WTC11 (cell line): ENCODE measurements around the gene AHSG. TPM values are rescaled to one million over a fixed set of nuclear protein-coding genes. Genes with fewer than 3 reads are reported as not detected.

Source experiments
- ATAC-seq: fragments of 200-7000 bp; cut with Tn5 transposase; 2 replicates; pipeline ENCODE4 v1.10.0; 2021; ENCODE audit warnings: mild to moderate bottlenecking, moderate library complexity
- CTCF ChIA-PET: fragments of 300-600 bp; sonication (Branson Sonifier 250); formaldehyde crosslinking; loops from one replicate; lab custom pipeline; 2021; ENCODE audit warnings: antibody characterized with exemption; lab: Charles Lee
- POLR2A ChIA-PET: fragments of 350-600 bp; sonication (Branson Sonifier 250); formaldehyde crosslinking; loops from one replicate; lab custom pipeline; 2021; ENCODE audit warnings: antibody characterized with exemption; lab: Charles Lee
- DNase-seq: peaks from one replicate; pipeline ENCODE4 v3.0.0; 2021; ENCODE audit warnings: low spot score
- H3K27ac Mint-ChIP-seq: 2 replicates; pipeline ENCODE4 v1.8.0; 2021; ENCODE audit warnings: mixed read lengths
- H3K27me3 Mint-ChIP-seq: 2 replicates; pipeline ENCODE4 v1.8.0; 2021; ENCODE audit warnings: low read depth, mild to moderate bottlenecking, moderate library complexity, mixed read lengths
- H3K36me3 Mint-ChIP-seq: 2 replicates; pipeline ENCODE4 v1.8.0; 2021; ENCODE audit warnings: mixed read lengths
- H3K4me1 Mint-ChIP-seq: 2 replicates; pipeline ENCODE4 v1.8.0; 2022; ENCODE audit warnings: mixed read lengths
- H3K4me3 Mint-ChIP-seq: 2 replicates; pipeline ENCODE4 v1.8.0; 2021; ENCODE audit warnings: mild to moderate bottlenecking, moderate library complexity, mixed read lengths
- H3K9me3 Mint-ChIP-seq: 2 replicates; pipeline ENCODE4 v1.8.0; 2021; ENCODE audit warnings: mixed read lengths
- E2F4 ChIP-seq: sonication (generic); formaldehyde crosslinking; IDR thresholded peaks from 2 replicates; pipeline ENCODE4 v1.8.1; 2022; ENCODE audit warnings: low read depth, mild to moderate bottlenecking, moderate library complexity, missing genetic modification reagents, borderline replicate concordance
- IRF1 ChIP-seq: sonication (generic); formaldehyde crosslinking; IDR thresholded peaks from 2 replicates; pipeline ENCODE4 v1.8.0; 2023; ENCODE audit warnings: missing genetic modification reagents
- JAZF1 ChIP-seq: fragments of 250-450 bp; sonication (Bioruptor Pico); IDR thresholded peaks from 2 replicates; pipeline ENCODE4 v1.9.0; 2021; ENCODE audit warnings: moderate library complexity, mild to moderate bottlenecking, inconsistent platforms
- MXD4 ChIP-seq: fragments of 250-450 bp; sonication (Bioruptor Pico); IDR thresholded peaks from 2 replicates; pipeline ENCODE4 v1.8.0; 2021; ENCODE audit warnings: mild to moderate bottlenecking, moderate library complexity, borderline replicate concordance
- OVOL2 ChIP-seq: fragments of 250-450 bp; sonication (Bioruptor Pico); IDR thresholded peaks from 2 replicates; pipeline ENCODE4 v1.9.0; 2021; ENCODE audit warnings: mild to moderate bottlenecking, borderline replicate concordance
- PRDM15 ChIP-seq: sonication (generic); formaldehyde crosslinking; IDR thresholded peaks from 2 replicates; pipeline ENCODE4 v1.8.0; 2022; ENCODE audit warnings: missing genetic modification reagents
- PREB ChIP-seq: sonication (generic); formaldehyde crosslinking; IDR thresholded peaks from 2 replicates; pipeline ENCODE4 v1.8.1; 2022; ENCODE audit warnings: mild to moderate bottlenecking, missing genetic modification reagents, moderate library complexity, borderline replicate concordance
- TCF7 ChIP-seq: sonication (generic); formaldehyde crosslinking; IDR thresholded peaks from 2 replicates; pipeline ENCODE4 v1.8.0; 2022; ENCODE audit warnings: mild to moderate bottlenecking, low read depth, missing genetic modification reagents, moderate library complexity
- TEAD4 ChIP-seq: sonication (generic); formaldehyde crosslinking; IDR thresholded peaks from 2 replicates; pipeline ENCODE4 v1.8.0; 2022; ENCODE audit warnings: mild to moderate bottlenecking, missing genetic modification reagents
- ZNF423 ChIP-seq: fragments of 250-450 bp; sonication (Bioruptor Pico); IDR thresholded peaks from 2 replicates; pipeline ENCODE4 v2.1.2; 2022; ENCODE audit warnings: mild to moderate bottlenecking, moderate library complexity
- total RNA-seq: library from RNA; stranded (reverse); gene quantifications from 3 replicates; pipeline ENCODE4 v1.2.3, GENCODE V29; 2021
- TF ChIP-seq, protein P1 (sequence below): fragments of 250-450 bp; sonication (Bioruptor Pico); IDR thresholded peaks from 2 replicates; pipeline ENCODE4 v1.9.0; 2021; ENCODE audit warnings: mild to moderate bottlenecking
- TF ChIP-seq, protein P2 (sequence below): sonication (generic); formaldehyde crosslinking; IDR thresholded peaks from 2 replicates; pipeline ENCODE4 v1.8.0; 2023; ENCODE audit warnings: mild to moderate bottlenecking, missing genetic modification reagents
- TF ChIP-seq, protein P3 (sequence below): sonication (generic); formaldehyde crosslinking; IDR thresholded peaks from 2 replicates; pipeline ENCODE4 v1.8.1; 2023; ENCODE audit warnings: mild to moderate bottlenecking, missing genetic modification reagents, moderate library complexity
- TF ChIP-seq, protein P4 (sequence below): sonication (generic); formaldehyde crosslinking; IDR thresholded peaks from 2 replicates; pipeline ENCODE4 v1.8.1; 2022; ENCODE audit warnings: missing genetic modification reagents, borderline replicate concordance
- TF ChIP-seq, protein P5 (sequence below): fragments of 250-450 bp; sonication (Bioruptor Pico); IDR thresholded peaks from 2 replicates; pipeline ENCODE4 v1.9.0; 2021; ENCODE audit warnings: mild to moderate bottlenecking

AHSG gene
- total RNA-seq, 1 experiment from 2014 or later, result 1.9 TPM

- Mint-ChIP-seq H3K27me3 (peaks cover 6% of the 10 kb centered on the region; the same call in 1 of the 2 replicates), H3K4me1 (peaks cover 6% of the 10 kb centered on the region), H3K36me3 (no peaks in the 10 kb centered on the region)
- no peak for DNase-seq
- CTCF ChIA-PET, result interaction anchor here (0.6 kb wide), 1 partner anchor 23 kb away, joined by 3 read pairs; no protein-coding TSS in a partner anchor
- TF ChIP-seq MXD4 (CRISPR knock-in tag) (no peak), IRF1 (CRISPR knock-in tag) (no peak), PRDM15 (no peak), JAZF1 (CRISPR knock-in tag) (no peak), ZNF423 (no peak), TEAD4 (CRISPR knock-in tag) (no peak), OVOL2 (no peak), E2F4 (CRISPR knock-in tag) (no peak), PREB (CRISPR knock-in tag) (no peak), TCF7 (CRISPR knock-in tag) (no peak)
- TF ChIP-seq, protein P1, sequence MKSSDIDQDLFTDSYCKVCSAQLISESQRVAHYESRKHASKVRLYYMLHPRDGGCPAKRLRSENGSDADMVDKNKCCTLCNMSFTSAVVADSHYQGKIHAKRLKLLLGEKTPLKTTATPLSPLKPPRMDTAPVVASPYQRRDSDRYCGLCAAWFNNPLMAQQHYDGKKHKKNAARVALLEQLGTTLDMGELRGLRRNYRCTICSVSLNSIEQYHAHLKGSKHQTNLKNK (CRISPR knock-in tag), result no peak
- TF ChIP-seq, protein P2, sequence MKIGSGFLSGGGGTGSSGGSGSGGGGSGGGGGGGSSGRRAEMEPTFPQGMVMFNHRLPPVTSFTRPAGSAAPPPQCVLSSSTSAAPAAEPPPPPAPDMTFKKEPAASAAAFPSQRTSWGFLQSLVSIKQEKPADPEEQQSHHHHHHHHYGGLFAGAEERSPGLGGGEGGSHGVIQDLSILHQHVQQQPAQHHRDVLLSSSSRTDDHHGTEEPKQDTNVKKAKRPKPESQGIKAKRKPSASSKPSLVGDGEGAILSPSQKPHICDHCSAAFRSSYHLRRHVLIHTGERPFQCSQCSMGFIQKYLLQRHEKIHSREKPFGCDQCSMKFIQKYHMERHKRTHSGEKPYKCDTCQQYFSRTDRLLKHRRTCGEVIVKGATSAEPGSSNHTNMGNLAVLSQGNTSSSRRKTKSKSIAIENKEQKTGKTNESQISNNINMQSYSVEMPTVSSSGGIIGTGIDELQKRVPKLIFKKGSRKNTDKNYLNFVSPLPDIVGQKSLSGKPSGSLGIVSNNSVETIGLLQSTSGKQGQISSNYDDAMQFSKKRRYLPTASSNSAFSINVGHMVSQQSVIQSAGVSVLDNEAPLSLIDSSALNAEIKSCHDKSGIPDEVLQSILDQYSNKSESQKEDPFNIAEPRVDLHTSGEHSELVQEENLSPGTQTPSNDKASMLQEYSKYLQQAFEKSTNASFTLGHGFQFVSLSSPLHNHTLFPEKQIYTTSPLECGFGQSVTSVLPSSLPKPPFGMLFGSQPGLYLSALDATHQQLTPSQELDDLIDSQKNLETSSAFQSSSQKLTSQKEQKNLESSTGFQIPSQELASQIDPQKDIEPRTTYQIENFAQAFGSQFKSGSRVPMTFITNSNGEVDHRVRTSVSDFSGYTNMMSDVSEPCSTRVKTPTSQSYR (CRISPR knock-in tag), result no peak
- TF ChIP-seq, protein P3, sequence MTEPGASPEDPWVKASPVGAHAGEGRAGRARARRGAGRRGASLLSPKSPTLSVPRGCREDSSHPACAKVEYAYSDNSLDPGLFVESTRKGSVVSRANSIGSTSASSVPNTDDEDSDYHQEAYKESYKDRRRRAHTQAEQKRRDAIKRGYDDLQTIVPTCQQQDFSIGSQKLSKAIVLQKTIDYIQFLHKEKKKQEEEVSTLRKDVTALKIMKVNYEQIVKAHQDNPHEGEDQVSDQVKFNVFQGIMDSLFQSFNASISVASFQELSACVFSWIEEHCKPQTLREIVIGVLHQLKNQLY, result no peak
- TF ChIP-seq, protein P4, sequence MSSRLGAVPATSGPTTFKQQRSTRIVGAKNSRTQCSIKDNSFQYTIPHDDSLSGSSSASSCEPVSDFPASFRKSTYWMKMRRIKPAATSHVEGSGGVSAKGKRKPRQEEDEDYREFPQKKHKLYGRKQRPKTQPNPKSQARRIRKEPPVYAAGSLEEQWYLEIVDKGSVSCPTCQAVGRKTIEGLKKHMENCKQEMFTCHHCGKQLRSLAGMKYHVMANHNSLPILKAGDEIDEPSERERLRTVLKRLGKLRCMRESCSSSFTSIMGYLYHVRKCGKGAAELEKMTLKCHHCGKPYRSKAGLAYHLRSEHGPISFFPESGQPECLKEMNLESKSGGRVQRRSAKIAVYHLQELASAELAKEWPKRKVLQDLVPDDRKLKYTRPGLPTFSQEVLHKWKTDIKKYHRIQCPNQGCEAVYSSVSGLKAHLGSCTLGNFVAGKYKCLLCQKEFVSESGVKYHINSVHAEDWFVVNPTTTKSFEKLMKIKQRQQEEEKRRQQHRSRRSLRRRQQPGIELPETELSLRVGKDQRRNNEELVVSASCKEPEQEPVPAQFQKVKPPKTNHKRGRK (CRISPR knock-in tag), result no peak
- TF ChIP-seq, protein P5, sequence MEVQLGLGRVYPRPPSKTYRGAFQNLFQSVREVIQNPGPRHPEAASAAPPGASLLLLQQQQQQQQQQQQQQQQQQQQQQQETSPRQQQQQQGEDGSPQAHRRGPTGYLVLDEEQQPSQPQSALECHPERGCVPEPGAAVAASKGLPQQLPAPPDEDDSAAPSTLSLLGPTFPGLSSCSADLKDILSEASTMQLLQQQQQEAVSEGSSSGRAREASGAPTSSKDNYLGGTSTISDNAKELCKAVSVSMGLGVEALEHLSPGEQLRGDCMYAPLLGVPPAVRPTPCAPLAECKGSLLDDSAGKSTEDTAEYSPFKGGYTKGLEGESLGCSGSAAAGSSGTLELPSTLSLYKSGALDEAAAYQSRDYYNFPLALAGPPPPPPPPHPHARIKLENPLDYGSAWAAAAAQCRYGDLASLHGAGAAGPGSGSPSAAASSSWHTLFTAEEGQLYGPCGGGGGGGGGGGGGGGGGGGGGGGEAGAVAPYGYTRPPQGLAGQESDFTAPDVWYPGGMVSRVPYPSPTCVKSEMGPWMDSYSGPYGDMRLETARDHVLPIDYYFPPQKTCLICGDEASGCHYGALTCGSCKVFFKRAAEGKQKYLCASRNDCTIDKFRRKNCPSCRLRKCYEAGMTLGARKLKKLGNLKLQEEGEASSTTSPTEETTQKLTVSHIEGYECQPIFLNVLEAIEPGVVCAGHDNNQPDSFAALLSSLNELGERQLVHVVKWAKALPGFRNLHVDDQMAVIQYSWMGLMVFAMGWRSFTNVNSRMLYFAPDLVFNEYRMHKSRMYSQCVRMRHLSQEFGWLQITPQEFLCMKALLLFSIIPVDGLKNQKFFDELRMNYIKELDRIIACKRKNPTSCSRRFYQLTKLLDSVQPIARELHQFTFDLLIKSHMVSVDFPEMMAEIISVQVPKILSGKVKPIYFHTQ (CRISPR knock-in tag), result no peak
- TF ChIP-seq, all 79 proteins: peak for 0
- Mint-ChIP-seq H3K27ac (no peak overlapping the region), H3K9me3 (no peaks in the 10 kb centered on the region), H3K4me3 (no peak overlapping the region)
- POLR2A ChIA-PET, result no interaction called here
- ATAC-seq, result no peak
Observed at GRCh38 chr3:186593862-186594261, 19.0 kb upstream of the AHSG start.
